Endometrial microvascular endothelial cells (primary cell): Measurements from ENCODE around the gene FHOD3. TPM values are rescaled to one million over a fixed set of nuclear protein-coding genes. Genes with fewer than 3 reads are reported as not detected.
"Not testable (repeated sequence)": the region's sequence is repeated elsewhere in the genome, so short reads cannot be mapped to it uniquely, and the experiment has no call there.

Source experiments
- in situ Hi-C: cut with HindIII; loops from 2 replicates; pipeline ENCODE4 v1.10.0; 2017; ENCODE audit warnings: low sequenced_read_pairs, low pct_unique_long_range_greater_than_20kb; ENCODE audit errors: inconsistent ontology term
- total RNA-seq: library from RNA; depleted of rRNA; stranded (reverse); fragments of >200 nt; gene quantifications from one replicate; pipeline ENCODE4 v1.2.3, GENCODE V29; 2015; ENCODE audit errors: inconsistent ontology term

FHOD3 gene
- total RNA-seq, 1 donor from 2014 or later: 0.93 TPM

DNA sequence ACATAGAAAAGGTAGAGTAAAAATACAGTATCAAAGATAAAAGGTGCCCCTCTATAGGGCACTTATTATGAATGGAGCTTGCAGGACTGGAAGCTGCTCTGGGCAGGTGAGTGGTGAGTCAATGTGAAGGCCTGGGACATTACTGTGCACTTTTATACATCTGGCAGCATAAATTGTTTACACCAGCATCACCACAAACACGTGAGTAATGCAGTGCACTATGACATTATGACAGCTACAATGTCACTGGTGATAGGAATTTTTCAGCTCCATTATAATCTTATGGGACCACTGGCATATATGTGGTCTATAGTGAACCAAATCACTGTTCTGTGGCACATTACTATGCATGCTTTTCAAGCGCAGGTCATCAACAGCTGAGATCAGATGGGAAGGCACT is 483.2 kb downstream of the FHOD3 start:
- in situ Hi-C loops: no loop called here

DNA sequence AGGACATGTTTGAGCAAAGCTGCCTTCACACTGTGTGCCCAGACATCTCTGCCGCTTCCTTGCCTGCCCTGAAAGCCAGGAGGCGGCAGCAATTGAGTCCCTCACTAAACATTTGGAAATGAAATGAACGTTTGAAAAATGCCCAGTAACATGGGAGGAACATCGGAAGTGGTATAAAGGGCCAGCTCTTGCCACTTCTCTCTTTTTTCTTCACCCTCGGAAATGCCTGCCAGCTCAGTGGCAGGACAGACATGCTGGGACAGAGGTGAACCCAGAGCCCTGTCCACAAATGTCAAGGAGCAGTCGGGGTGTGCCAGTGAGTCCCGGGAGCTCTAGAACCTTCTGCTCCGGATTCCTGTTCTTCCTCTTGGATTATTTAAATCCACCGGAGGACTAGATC is 485.2 kb downstream of the FHOD3 start:
- in situ Hi-C loops: no loop called here

- in situ Hi-C loops: no loop called here
Observed at GRCh38 chr18:36783792-36784191, 486.3 kb downstream of the FHOD3 start.

GRCh38 chr18:36786686-36787085 is 489.2 kb downstream of the FHOD3 start:
- in situ Hi-C loops: no loop called here

GRCh38 chr18:36792634-36793283 is 495.2 kb downstream of the FHOD3 start:
- in situ Hi-C loops: no loop called here

DNA sequence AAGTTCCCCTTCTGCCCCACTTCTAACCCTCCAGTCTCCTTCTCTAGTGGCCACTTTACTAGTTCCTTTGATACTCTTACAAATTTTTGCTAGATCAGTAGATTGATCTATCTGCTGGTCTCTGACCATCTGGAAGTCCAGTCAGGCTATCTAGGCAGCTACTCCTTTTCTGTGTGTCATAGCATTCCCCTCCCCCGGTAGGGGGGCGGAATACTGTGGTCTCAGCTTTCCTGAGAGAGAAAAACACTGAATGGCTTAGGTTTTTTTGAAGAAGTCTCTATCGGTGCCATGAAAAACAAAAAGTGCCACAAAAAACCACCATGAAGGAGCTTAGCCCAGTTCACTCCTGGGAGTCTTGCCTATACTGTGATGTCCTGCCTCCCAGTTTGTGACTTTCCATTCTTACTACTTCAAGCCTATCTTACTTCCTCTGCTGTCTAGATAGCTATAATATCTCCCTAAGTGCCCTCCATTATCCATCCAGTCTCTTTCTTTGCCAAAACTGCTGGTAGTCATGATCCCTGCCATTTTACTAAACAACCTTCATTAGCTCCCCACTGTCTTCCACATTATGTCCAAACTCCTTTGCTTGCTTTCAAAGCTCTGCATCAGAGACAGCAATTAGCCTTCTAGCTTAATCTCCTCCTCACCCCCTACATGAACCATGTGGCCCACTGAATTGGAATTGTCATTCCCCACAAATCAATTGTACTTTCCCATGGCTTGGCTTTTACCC is 501.4 kb downstream of the FHOD3 start:
- in situ Hi-C loops: no loop called here

- in situ Hi-C loops: no loop called here
Observed at GRCh38 chr18:36805105-36805504, 507.6 kb downstream of the FHOD3 start.

- in situ Hi-C loops: no loop called here
Observed at GRCh38 chr18:36808681-36809080, 511.2 kb downstream of the FHOD3 start.

DNA sequence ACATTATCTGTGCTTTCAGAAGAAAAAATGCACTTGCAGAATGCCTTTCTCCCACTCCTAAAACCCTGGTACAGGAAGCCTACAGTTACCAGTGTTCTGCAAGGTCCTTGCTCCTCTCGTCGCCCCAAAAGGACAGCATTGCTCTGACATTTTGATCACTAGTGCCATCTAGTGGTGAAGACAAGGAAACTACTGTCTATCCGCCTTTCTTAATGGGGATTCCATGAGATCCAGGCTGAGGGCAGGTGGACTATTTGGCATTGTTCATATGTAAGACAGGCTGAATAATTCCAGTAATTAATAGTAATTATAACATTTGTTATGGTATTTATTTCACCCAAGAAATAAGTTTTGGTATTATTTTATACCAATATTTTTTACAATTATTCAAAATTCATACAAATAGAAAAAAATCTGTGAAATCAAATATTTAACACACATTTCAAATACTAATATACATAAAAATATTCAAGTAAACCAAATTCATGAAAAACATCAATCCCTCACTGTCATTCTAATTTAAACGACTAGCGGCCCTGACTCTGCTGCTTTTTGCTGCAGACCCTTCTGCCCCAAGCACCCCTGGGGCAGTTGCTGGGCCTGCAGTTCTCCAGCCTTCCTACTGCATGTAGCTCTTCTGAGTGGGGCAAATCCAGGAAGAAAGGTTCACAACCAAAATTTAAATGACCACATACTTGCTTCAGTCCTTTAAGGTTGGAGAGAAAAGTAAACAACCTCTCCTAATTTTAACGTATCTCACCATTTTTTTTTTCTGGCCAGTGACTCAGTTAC is 512.3 kb downstream of the FHOD3 start:
- in situ Hi-C loops: no loop called here

- in situ Hi-C loops: no loop called here
Observed at GRCh38 chr18:36811430-36811829, 513.9 kb downstream of the FHOD3 start.

GRCh38 chr18:36811955-36812354 is 514.4 kb downstream of the FHOD3 start:
- in situ Hi-C loops: no loop called here

DNA sequence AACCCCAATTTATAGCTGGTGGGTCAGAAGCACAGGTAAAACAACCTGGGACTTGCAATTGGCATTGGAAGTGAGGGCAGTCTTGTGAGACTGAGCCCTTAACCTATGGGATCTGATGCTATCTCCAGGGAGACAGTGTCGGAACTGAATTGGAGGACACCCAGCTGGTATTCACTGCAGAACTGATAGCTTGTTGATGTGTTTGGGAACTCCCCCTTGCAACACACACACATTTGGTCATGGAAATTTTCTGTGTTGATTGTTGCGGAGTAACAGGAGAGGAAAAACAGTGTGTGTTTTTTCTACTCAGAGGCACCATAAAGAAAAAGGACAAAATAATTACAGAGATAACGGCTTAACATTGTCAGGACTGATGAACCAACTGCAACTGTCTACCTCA is 515.2 kb downstream of the FHOD3 start:
- in situ Hi-C loops: no loop called here

- in situ Hi-C loops: no loop called here
Observed at GRCh38 chr18:36813101-36813775, 515.7 kb downstream of the FHOD3 start.

DNA sequence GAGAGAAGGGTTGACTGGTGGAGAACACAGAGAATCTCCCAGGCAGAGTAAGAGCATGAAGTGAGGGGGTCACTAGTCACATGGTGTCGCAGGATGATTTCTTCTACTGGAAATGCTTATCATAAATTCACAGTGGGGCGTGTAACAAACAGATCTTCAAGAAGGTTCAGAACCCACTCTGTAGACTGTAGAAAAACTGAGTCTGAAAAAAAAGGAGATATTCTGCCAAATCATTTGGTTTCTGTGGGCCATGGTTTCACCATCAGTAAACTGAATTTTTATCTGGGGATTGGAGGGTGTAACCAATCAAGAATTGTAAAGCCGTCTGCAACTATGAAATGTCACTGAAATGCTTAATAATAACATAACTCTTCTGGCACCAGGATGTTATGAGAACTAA is 516.3 kb downstream of the FHOD3 start:
- in situ Hi-C loops: no loop called here

GRCh38 chr18:36814994-36815393 is 517.5 kb downstream of the FHOD3 start:
- in situ Hi-C loops: no loop called here

DNA sequence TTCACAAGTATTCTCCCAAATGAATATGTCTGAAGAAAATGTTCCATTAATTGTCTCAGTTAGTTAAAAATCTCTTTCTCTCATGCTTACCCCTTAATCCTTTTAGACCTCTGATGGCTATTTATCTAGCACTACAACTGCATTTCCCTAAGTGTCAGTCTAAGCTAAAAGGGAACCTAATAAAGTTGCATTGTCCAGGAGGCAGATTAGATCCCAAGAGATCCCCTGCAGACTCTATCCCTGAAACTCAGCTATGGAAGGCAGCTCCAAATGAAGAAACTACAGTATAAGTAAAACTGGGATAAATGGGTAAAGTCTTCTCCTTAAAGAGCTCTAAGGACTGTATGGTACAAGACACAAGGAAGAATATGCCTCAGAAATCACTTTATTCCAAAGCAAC is 518.6 kb downstream of the FHOD3 start:
- in situ Hi-C loops: not testable (repeated sequence)

DNA sequence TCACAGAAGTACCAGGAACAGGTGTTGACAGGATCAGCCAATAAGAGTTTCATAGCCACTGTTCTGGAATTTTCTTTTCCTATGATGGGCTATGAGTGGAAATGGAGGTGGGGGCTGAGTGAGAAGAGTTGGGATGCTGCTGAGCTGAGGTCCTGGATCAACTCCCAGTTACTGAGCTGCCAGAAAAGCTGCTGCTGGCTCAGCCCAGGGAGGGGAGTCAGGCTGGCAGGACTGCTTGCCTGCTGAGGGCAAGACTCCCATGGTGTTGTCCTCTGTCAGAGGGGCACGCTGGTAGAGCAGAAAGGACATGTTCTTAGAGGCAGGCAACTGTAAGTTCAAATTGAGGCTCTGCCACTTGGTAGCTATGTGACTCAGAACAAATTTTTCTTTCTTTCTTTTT is 519.5 kb downstream of the FHOD3 start:
- in situ Hi-C loops: no loop called here

DNA sequence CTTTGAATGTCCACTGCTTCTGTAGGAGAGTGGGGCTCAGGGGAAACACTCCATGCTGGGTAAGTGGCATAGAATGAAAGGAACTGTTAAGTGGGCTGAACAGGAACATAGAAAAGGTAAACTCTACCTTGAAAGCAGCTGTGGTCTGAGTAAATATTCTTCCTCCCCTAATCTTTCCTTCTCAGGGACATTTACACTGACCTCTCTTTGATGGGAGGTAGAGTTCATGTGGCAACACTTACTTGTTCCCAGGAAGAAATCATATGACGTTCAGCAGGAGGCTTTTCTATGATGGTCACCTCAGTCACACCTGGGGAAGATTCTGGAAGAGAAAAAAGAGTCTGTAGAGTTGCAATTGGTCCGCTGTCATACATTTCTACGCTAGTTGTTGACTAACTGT is 521.1 kb downstream of the FHOD3 start:
- in situ Hi-C loops: no loop called here

- in situ Hi-C loops: no loop called here
Observed at GRCh38 chr18:36819621-36820020, 522.1 kb downstream of the FHOD3 start.
